GM12878 (cell line): ENCODE data around the gene ZNF341. TPM values are rescaled to one million over a fixed set of nuclear protein-coding genes. Genes with fewer than 3 reads are reported as not detected.

Experiments
- ATAC-seq: fragments of 200-7000 bp; cut with Tn5 transposase; 3 replicates; pipeline ENCODE4 v1.9.1; 2020; ENCODE audit warnings: mild to moderate bottlenecking, moderate library complexity
- BruUV-seq: library from RNA; stranded (reverse); fragments of 400-500 nt; replicated peaks from 2 replicates; lab custom pipeline; 2021; lab: Mats Ljungman, UMichigan
- CTCF ChIA-PET: fragments of 300-600 bp; sonication (Branson Sonifier 250); formaldehyde crosslinking; extraction: SDS; loops from one replicate; lab custom pipeline; 2021; ENCODE audit warnings: inconsistent platforms; lab: Yijun Ruan, JAX
- POLR2A ChIA-PET: fragments of 350-600 bp; formaldehyde crosslinking; extraction: SDS; loops from one replicate; lab custom pipeline; 2021; ENCODE audit warnings: inconsistent platforms; lab: Charles Lee
- RAD21 ChIA-PET: fragments of 300-600 bp; sonication (Branson Sonifier 250); formaldehyde crosslinking; loops from one replicate; lab custom pipeline; 2023; ENCODE audit warnings: antibody characterized with exemption; ENCODE audit not compliant: unreplicated experiment; lab: Charles Lee
- SMC1A ChIA-PET: fragments of 300-600 bp; sonication (Branson Sonifier 250); formaldehyde crosslinking; loops from one replicate; lab custom pipeline; 2023; ENCODE audit not compliant: unreplicated experiment, uncharacterized antibody; lab: Charles Lee
- DNase-seq: peaks from one replicate; pipeline ENCODE4 v3.0.0-alpha.2; 2011; ENCODE audit warnings: low read depth, low spot score
- FAIRE-seq: peaks from 3 replicates; lab custom pipeline; 2011; peaks lifted over from hg19 to GRCh38; lab: Jason Lieb, UNC
- H2AFZ ChIP-seq: 2 replicates; pipeline ENCODE4 v1.6.0; 2011; ENCODE audit warnings: low read depth, low read length, control low read depth; ENCODE audit not compliant: control insufficient read depth
- H3K27ac ChIP-seq: 2 replicates; pipeline ENCODE4 v1.5.1; 2011; ENCODE audit warnings: control low read depth; ENCODE audit not compliant: control insufficient read depth, insufficient read depth
- H3K27me3 ChIP-seq, 2 experiments: replicated peaks in 1 of 2; 2 replicates each; pipeline versions ENCODE4 v1.6.0 to v1.6.1; 2011; ENCODE audit warnings: low read length in 1 of 2; ENCODE audit not compliant: control insufficient read depth in 2 of 2, insufficient read depth in 2 of 2
- H3K36me3 ChIP-seq, 2 experiments: 2 replicates each; pipeline ENCODE4 v1.5.1; 2011; ENCODE audit warnings: low read length in 1 of 2; ENCODE audit not compliant: control insufficient read depth in 2 of 2, insufficient read depth in 2 of 2
- H3K4me1 ChIP-seq: 2 replicates; pipeline ENCODE4 v1.6.1; 2011; ENCODE audit warnings: mild to moderate bottlenecking, low read length, moderate library complexity, mixed read lengths; ENCODE audit not compliant: control insufficient read depth, insufficient read depth
- H3K4me2 ChIP-seq: 2 replicates; pipeline ENCODE4 v1.6.0; 2011; ENCODE audit warnings: control low read depth; ENCODE audit not compliant: control insufficient read depth, insufficient read depth
- H3K4me3 ChIP-seq: fragments of 200-600 bp; sonication (generic); 2 replicates; pipeline ENCODE4 v1.5.1; 2016
- H3K79me2 ChIP-seq: 2 replicates; pipeline ENCODE4 v1.6.0; 2011; ENCODE audit warnings: low read length; ENCODE audit not compliant: control insufficient read depth, insufficient read depth
- H3K9ac ChIP-seq: 2 replicates; pipeline ENCODE4 v1.8.0; 2011; ENCODE audit warnings: low read length, control low read depth, mixed read lengths; ENCODE audit not compliant: control insufficient read depth, insufficient read depth
- H3K9me3 ChIP-seq: replicated peaks from 3 replicates; pipeline ENCODE4 v1.5.1; 2011; ENCODE audit warnings: mild to moderate bottlenecking, low read length; ENCODE audit not compliant: control insufficient read depth, insufficient read depth
- H4K20me1 ChIP-seq: 2 replicates; pipeline ENCODE4 v1.6.0; 2011; ENCODE audit not compliant: control insufficient read depth, insufficient read depth
- BCL11A ChIP-seq: IDR thresholded peaks from 2 replicates; pipeline ENCODE4 v1.6.1; 2011; ENCODE audit warnings: low read depth, low read length
- CBX5 ChIP-seq: sonication (generic); IDR thresholded peaks from 2 replicates; pipeline ENCODE4 v1.6.1; 2016; ENCODE audit warnings: low read depth, moderate library complexity, mild to moderate bottlenecking, inconsistent platforms
- EP300 ChIP-seq, 2 experiments: fragments of 150-350 bp in 1 of 2; IDR thresholded peaks; 2 replicates each; pipeline ENCODE4 v1.6.1; 2011 to 2012; ENCODE audit warnings: low read depth in 2 of 2, low read length in 2 of 2, borderline replicate concordance in 1 of 2, improper control_type of control experiment in 1 of 2, inconsistent platforms in 1 of 2; ENCODE audit not compliant: control insufficient read depth in 1 of 2
- MEF2B ChIP-seq: fragments of 450-650 bp; IDR thresholded peaks from 2 replicates; pipeline ENCODE4 v1.6.1; 2018; ENCODE audit warnings: mild to moderate bottlenecking, moderate library complexity; ENCODE audit not compliant: partially characterized antibody, poor library complexity, severe bottlenecking
- MYB ChIP-seq: fragments of 150-350 bp; IDR thresholded peaks from 2 replicates; pipeline ENCODE4 v1.6.1; 2014; ENCODE audit warnings: mild to moderate bottlenecking, low read depth, low read length, borderline replicate concordance
- NR2C2 ChIP-seq: IDR thresholded peaks from 2 replicates; pipeline ENCODE4 v1.6.1; 2011; ENCODE audit warnings: borderline replicate concordance, low read depth; ENCODE audit not compliant: control insufficient read depth, insufficient read length
- NR2F1 ChIP-seq: fragments of 450-650 bp; conservative IDR thresholded peaks from 2 replicates; pipeline ENCODE4 v1.6.1; 2017; ENCODE audit warnings: mild to moderate bottlenecking
- STAT3 ChIP-seq: IDR thresholded peaks from 2 replicates; pipeline ENCODE4 v1.6.1; 2011; ENCODE audit warnings: low read depth, low read length, improper control_type of control experiment
- TCF3 ChIP-seq: IDR thresholded peaks from 2 replicates; pipeline ENCODE4 v1.6.1; 2012; ENCODE audit warnings: low read depth, mild to moderate bottlenecking, low read length, borderline replicate concordance; ENCODE audit not compliant: insufficient read depth
- ZNF384 ChIP-seq: IDR thresholded peaks from 2 replicates; pipeline ENCODE4 v1.6.1; 2012; ENCODE audit warnings: low read depth, mild to moderate bottlenecking, low read length, improper control_type of control experiment, borderline replicate concordance
- ZSCAN29 ChIP-seq: fragments of 450-650 bp; IDR thresholded peaks from 2 replicates; pipeline ENCODE4 v1.6.1; 2017; ENCODE audit warnings: mild to moderate bottlenecking, moderate library complexity
- WGBS: methylation state at CpG from one replicate; pipeline ENCODE4 v1.1.6; 2016; ENCODE audit warnings: low lambda C conversion rate; ENCODE audit not compliant: insufficient replicate concordance, insufficient coverage; ENCODE audit errors: missing lambda C conversion rate; 5-methylcytosine and 5-hydroxymethylcytosine counted together
- in situ Hi-C: fragments of 300-500 bp; cut with MboI; formaldehyde crosslinking; loops from 9 replicates; pipeline ENCODE4 v1.14.3; 2018; ENCODE audit warnings: mixed read lengths
- intact Hi-C: fragments of 100-400 bp; cut with micrococcal nuclease; formaldehyde crosslinking; loops from one replicate; pipeline ENCODE4 v1.14.2; 2022; ENCODE audit not compliant: unreplicated experiment
- polyA plus RNA-seq, 11 experiments: library from polyadenylated mRNA; depleted of rRNA in 4 of 11; unstranded in 6 of 11; stranded (reverse) in 5 of 11; fragments of >200 nt; fragmentation: Nextera tagmentation in 4 of 11; fragmentation: Illumina TruSeq in 1 of 11; extraction: Ambion mirVana in 4 of 11; extraction: Trizol in 1 of 11; gene quantifications; 1 replicate in 1 of 11; 2 replicates in 10 of 11; pipeline versions ENCODE4 v1.2.1 to v1.2.3, GENCODE V29; 2011 to 2016; ENCODE audit warnings: inconsistent platforms in 2 of 11, missing spikeins in 2 of 11, low read depth in 1 of 11
- total RNA-seq, 4 experiments: library from RNA; depleted of rRNA in 3 of 4; stranded (reverse); fragments of >200 nt in 3 of 4; fragmentation: Illumina TruSeq in 1 of 4; extraction: Trizol in 1 of 4; gene quantifications; 2 replicates each; pipeline versions ENCODE4 v1.2.1 to v1.2.3, GENCODE V29; 2013 to 2021
- TF ChIP-seq, protein P1 (sequence below): IDR thresholded peaks from 2 replicates; pipeline ENCODE4 v1.6.1; 2012; ENCODE audit warnings: low read depth, low read length, improper control_type of control experiment
- TF ChIP-seq, protein P2 (sequence below): fragments of 450-650 bp; formaldehyde crosslinking; IDR thresholded peaks from 2 replicates; pipeline ENCODE4 v1.4.0; 2022; ENCODE audit warnings: mild to moderate bottlenecking, moderate library complexity
- TF ChIP-seq, protein P3 (sequence below): fragments of 450-650 bp; formaldehyde crosslinking; IDR thresholded peaks from 2 replicates; pipeline ENCODE4 v1.5.0; 2022; ENCODE audit warnings: mild to moderate bottlenecking, missing genetic modification characterization

ZNF341 gene
- total and polyA plus RNA-seq, 10 of the 15 experiments (the other 5 are each of a cell fraction or from before 2014, with no cell fraction given) = 0.18 to 5.0 (median 2.6) TPM

DNA sequence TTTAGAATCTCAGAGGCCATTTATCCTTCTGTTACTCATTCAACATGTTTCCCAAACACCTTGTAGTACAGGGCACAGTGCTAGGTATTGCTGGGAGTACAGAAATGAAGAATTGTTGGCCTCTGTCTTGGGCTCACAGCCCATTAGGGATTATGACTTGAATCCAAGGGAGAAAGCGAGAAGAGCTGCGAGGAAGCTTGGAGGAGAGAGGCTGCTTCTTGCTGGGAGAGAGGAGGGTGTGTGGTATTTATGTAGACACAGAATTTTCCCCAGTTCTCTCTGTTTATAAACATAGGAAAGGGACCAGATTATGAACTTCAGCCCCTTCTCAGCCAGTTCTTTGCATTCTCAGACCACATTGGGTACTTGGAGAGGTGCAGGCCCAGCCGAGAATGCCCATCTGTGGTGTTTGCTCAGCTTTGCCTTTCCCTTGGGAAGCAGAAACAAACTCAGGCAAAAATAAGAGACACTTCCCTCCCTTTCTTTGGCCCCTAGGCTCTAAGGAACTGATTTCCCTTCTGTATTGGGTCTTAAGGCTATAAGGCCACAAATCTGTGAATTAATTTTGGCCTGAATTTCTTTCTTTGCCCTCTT is 97.3 kb downstream of the ZNF341 start (continued):
- no peak for TF ChIP-seq BCL11A
- TF ChIP-seq CBX5 = no peak
- TF ChIP-seq EP300 (IDR thresholded peaks at IDR 0.05; ENCODE audit: borderline replicate concordance in 1 of 2, control insufficient read depth in 1 of 2, low read depth in 2 of 2, low read length in 2 of 2) = no peak
- TF ChIP-seq, all 136 proteins: peak for 0

DNA sequence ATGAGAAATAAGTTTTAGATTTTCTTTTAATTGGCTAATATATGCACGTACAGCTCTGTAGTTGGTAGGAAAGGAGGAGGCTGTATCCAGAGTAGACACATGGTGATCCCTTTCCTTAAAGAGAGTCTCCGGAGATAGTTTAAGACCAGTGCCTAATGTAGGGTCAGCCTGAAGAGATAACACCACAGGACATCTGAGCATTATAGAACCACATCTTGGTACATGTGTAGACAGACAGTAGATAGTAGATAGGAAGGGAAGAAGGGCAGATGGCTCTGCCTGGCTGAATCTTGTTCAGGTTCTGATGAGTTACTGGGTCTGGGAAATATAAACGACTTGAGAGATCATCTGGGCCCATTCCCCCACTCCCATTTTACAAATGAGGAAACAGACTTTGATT is 97.8 kb downstream of the ZNF341 start:
- POLR2A ChIA-PET = interaction anchor here (1.9 kb wide), 1 partner anchor 16 kb away, joined by 5 read pairs; no protein-coding TSS in a partner anchor
- Histone ChIP-seq H3K27me3 (no peaks in the 10 kb centered on the region), H4K20me1 (peaks cover 8% of the 10 kb centered on the region)
- TF ChIP-seq, protein P1, sequence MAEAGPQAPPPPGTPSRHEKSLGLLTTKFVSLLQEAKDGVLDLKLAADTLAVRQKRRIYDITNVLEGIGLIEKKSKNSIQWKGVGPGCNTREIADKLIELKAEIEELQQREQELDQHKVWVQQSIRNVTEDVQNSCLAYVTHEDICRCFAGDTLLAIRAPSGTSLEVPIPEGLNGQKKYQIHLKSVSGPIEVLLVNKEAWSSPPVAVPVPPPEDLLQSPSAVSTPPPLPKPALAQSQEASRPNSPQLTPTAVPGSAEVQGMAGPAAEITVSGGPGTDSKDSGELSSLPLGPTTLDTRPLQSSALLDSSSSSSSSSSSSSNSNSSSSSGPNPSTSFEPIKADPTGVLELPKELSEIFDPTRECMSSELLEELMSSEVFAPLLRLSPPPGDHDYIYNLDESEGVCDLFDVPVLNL = no peak
- TF ChIP-seq, protein P2, sequence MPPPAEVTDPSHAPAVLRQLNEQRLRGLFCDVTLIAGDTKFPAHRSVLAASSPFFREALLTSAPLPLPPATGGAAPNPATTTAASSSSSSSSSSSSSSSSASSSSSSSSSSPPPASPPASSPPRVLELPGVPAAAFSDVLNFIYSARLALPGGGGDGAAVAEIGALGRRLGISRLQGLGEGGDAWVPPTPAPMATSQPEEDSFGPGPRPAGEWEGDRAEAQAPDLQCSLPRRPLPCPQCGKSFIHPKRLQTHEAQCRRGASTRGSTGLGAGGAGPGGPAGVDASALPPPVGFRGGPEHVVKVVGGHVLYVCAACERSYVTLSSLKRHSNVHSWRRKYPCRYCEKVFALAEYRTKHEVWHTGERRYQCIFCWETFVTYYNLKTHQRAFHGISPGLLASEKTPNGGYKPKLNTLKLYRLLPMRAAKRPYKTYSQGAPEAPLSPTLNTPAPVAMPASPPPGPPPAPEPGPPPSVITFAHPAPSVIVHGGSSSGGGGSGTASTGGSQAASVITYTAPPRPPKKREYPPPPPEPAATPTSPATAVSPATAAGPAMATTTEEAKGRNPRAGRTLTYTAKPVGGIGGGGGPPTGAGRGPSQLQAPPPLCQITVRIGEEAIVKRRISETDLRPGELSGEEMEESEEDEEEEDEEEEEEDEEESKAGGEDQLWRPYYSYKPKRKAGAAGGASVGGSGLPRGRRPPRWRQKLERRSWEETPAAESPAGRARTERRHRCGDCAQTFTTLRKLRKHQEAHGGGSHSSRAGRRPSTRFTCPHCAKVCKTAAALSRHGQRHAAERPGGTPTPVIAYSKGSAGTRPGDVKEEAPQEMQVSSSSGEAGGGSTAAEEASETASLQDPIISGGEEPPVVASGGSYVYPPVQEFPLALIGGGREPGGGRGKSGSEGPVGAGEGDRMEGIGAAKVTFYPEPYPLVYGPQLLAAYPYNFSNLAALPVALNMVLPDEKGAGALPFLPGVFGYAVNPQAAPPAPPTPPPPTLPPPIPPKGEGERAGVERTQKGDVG (CRISPR knock-in tag) = no peak
- no peak for TF ChIP-seq ZNF384
- no peak for TF ChIP-seq MYB
- TF ChIP-seq STAT3 = no peak
- TF ChIP-seq NR2C2 = no peak
- no peak for TF ChIP-seq NR2F1
- TF ChIP-seq MEF2B = no peak
- TF ChIP-seq, protein P3, sequence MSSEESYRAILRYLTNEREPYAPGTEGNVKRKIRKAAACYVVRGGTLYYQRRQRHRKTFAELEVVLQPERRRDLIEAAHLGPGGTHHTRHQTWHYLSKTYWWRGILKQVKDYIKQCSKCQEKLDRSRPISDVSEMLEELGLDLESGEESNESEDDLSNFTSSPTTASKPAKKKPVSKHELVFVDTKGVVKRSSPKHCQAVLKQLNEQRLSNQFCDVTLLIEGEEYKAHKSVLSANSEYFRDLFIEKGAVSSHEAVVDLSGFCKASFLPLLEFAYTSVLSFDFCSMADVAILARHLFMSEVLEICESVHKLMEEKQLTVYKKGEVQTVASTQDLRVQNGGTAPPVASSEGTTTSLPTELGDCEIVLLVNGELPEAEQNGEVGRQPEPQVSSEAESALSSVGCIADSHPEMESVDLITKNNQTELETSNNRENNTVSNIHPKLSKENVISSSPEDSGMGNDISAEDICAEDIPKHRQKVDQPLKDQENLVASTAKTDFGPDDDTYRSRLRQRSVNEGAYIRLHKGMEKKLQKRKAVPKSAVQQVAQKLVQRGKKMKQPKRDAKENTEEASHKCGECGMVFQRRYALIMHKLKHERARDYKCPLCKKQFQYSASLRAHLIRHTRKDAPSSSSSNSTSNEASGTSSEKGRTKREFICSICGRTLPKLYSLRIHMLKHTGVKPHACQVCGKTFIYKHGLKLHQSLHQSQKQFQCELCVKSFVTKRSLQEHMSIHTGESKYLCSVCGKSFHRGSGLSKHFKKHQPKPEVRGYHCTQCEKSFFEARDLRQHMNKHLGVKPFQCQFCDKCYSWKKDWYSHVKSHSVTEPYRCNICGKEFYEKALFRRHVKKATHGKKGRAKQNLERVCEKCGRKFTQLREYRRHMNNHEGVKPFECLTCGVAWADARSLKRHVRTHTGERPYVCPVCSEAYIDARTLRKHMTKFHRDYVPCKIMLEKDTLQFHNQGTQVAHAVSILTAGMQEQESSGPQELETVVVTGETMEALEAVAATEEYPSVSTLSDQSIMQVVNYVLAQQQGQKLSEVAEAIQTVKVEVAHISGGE (CRISPR knock-in tag) = no peak
- no peak for TF ChIP-seq ZSCAN29
- no peak for TF ChIP-seq TCF3
- TF ChIP-seq, all 136 proteins: peak for 0
- peaks cover 9% of the 10 kb centered on the region for H3K4me1 ChIP-seq
- DNase-seq (no peak), FAIRE-seq (no peak), ATAC-seq (no peak)
- no peak overlapping the region for H3K27ac ChIP-seq
- ChIA-PET RAD21 (no interaction called here), SMC1A (interaction anchor here (1.3 to 1.7 kb wide), 2 partner anchors 11 to 12 kb away, joined by 4 to 6 read pairs; no protein-coding TSS in a partner anchor), CTCF (no interaction called here)
- no peaks in the 10 kb centered on the region for H3K9me3 ChIP-seq
- no peak overlapping the region for H2AFZ ChIP-seq
- peaks cover 73% of the 10 kb centered on the region for H3K79me2 ChIP-seq
- WGBS = 97% methylated on average over 3 of the region's 3 CpGs
- H3K4me3 ChIP-seq = no peak overlapping the region
- H3K36me3 ChIP-seq = peaks cover 6 to 8% of the 10 kb centered on the region in 2 experiments
- no TSS peak for BruUV-seq
- H3K9ac ChIP-seq = no peak overlapping the region
- intact Hi-C loops (no loop called here), in situ Hi-C loops (no loop called here)
- no peak overlapping the region for H3K4me2 ChIP-seq
